Kidney (tissue), 14 donors: Measurements from ENCODE around the gene ZSWIM4. TPM values are rescaled to one million over a fixed set of nuclear protein-coding genes. Genes with fewer than 3 reads are reported as not detected.

Experiments used
- DNase-seq, 5 donors: peaks; one replicate each; pipeline ENCODE4 v3.0.0-alpha.2; 2013 to 2020
- FAIRE-seq: peaks from 2 replicates; lab custom pipeline; 2012; peaks lifted over from hg19 to GRCh38; lab: Jason Lieb, UNC
- H3K27ac ChIP-seq, 2 donors: one replicate each; pipeline ENCODE4 v1.7.0; 2013; ENCODE audit warnings: low read depth in 2 of 2, low read length in 2 of 2, inconsistent platforms in 1 of 2
- H3K27me3 ChIP-seq: one replicate; pipeline ENCODE4 v1.7.1; 2013; ENCODE audit warnings: low read length, inconsistent platforms; ENCODE audit not compliant: control insufficient read depth, insufficient read depth
- H3K36me3 ChIP-seq, 3 donors: one replicate each; pipeline versions ENCODE4 v1.7.0 to v1.7.1; 2013; ENCODE audit warnings: low read length in 3 of 3, control low read depth in 1 of 3, inconsistent platforms in 1 of 3; ENCODE audit not compliant: insufficient read depth in 3 of 3, control insufficient read depth in 2 of 3
- H3K4me1 ChIP-seq, 3 donors: one replicate each; pipeline versions ENCODE4 v1.7.0 to v1.7.1; 2013; ENCODE audit warnings: low read length in 3 of 3, inconsistent platforms in 1 of 3, low read depth in 1 of 3; ENCODE audit not compliant: control insufficient read depth in 2 of 3, insufficient read depth in 2 of 3
- H3K4me3 ChIP-seq, 3 donors: one replicate each; pipeline versions ENCODE4 v1.7.0 to v1.8.1; 2013; ENCODE audit warnings: low read length in 3 of 3, control low read depth in 1 of 3, inconsistent platforms in 1 of 3
- H3K9ac ChIP-seq, 3 donors: one replicate each; pipeline versions ENCODE4 v1.7.0 to v1.7.1; 2013; ENCODE audit warnings: low read length in 3 of 3, control low read depth in 1 of 3, inconsistent platforms in 1 of 3
- H3K9me3 ChIP-seq, 3 donors: one replicate each; pipeline versions ENCODE4 v1.7.0 to v1.7.1; 2013; ENCODE audit warnings: low read length in 3 of 3, control low read depth in 1 of 3, inconsistent platforms in 1 of 3; ENCODE audit not compliant: control insufficient read depth in 2 of 3, insufficient read depth in 1 of 3
- CTCF ChIP-seq: IDR thresholded peaks from 3 replicates; pipeline ENCODE4 v1.5.1; 2012; ENCODE audit warnings: mild to moderate bottlenecking, moderate library complexity, borderline replicate concordance; ENCODE audit not compliant: insufficient read depth; ENCODE audit errors: extremely low read depth
- intact Hi-C: fragments of 100-400 bp; cut with DNase I; formaldehyde crosslinking; loops from one replicate; pipeline ENCODE4 v1.11.1; 2022
- polyA plus RNA-seq: library from polyadenylated mRNA; stranded (reverse); fragments of 350-450 nt; fragmentation: Illumina TruSeq; extraction: RNeasy Lipid Tissue Mini Kit (QIAGEN cat#74804); gene quantifications from one replicate; pipeline ENCODE4 v1.2.3, GENCODE V29; 2014; ENCODE audit warnings: low read depth, low replicate concordance; ENCODE audit not compliant: insufficient read depth
- total RNA-seq: library from RNA; stranded (reverse); fragmentation: NEBNext Ultra II Directional; extraction: Animal tissue kit (Norgen Biotek cat#: 25700); gene quantifications from one replicate; pipeline ENCODE4 v1.2.1, GENCODE V29; 2021
- donor health status: control.
- donor health status: control.
- donor health status: control.
- donor health status: control.
- donor health status: control.
- donor health status: DM: yes; HTN: yes; CAD: no.
- donor health status: Normal renal cell carcinoma (clear cell type).

ZSWIM4 gene
- total and polyA plus RNA-seq, 2 donors from 2014 or later, result 1.4 to 13.7 TPM

- Histone ChIP-seq H3K4me3 (no peak overlapping the region), H3K27me3 (no peaks in the 10 kb centered on the region), H3K9ac (no peak overlapping the region), H3K27ac (no peak overlapping the region), H3K36me3 (no peaks in the 10 kb centered on the region), H3K4me1 (peaks cover 0 to 13% (median 13%) of the 10 kb centered on the region in 3 donors), H3K9me3 (no peaks in the 10 kb centered on the region)
- DNase-seq (no peak), FAIRE-seq (no peak)
- intact Hi-C loops, result no loop called here
- no peak for TF ChIP-seq CTCF
Measured at GRCh38 chr19:13799669-13800068, 4.4 kb downstream of the ZSWIM4 start.

- FAIRE-seq (no peak), DNase-seq (no peak)
- Histone ChIP-seq H3K4me3 (no peak overlapping the region), H3K9ac (no peak overlapping the region), H3K27ac (no peak overlapping the region), H3K27me3 (no peaks in the 10 kb centered on the region), H3K4me1 (no peaks in the 10 kb centered on the region), H3K9me3 (no peaks in the 10 kb centered on the region), H3K36me3 (peaks cover 0 to 6% (median 2%) of the 10 kb centered on the region in 3 donors)
- intact Hi-C loops, result no loop called here
- TF ChIP-seq CTCF, result no peak
Measured at GRCh38 chr19:13803038-13803437, 7.8 kb downstream of the ZSWIM4 start.

- Histone ChIP-seq H3K9ac (no peak overlapping the region), H3K36me3 (peaks cover 0 to 9% (median 2%) of the 10 kb centered on the region in 3 donors), H3K27ac (no peak overlapping the region), H3K9me3 (no peaks in the 10 kb centered on the region), H3K4me1 (no peaks in the 10 kb centered on the region), H3K27me3 (no peaks in the 10 kb centered on the region), H3K4me3 (no peak overlapping the region)
- no peak for FAIRE-seq
- DNase-seq, result peak in 2 of 5 donors; percentile 42
- intact Hi-C loops, result no loop called here
- TF ChIP-seq CTCF, result no peak
Measured at GRCh38 chr19:13804830-13805683, 9.8 kb downstream of the ZSWIM4 start.
